ENCODE measurements around the gene APOF. TPM values are rescaled to one million over a fixed set of nuclear protein-coding genes. Genes with fewer than 3 reads are reported as not detected.

The APOF gene
- total and polyA plus RNA-seq, 9 of the 15 experiments (the other 6 are each of a cell fraction or from before 2014, with no cell fraction given) = 0.09 to 0.15 (median 0.12) TPM; not detected in 5

GRCh38 chr12:56315622-56316473 lies 46.8 kb downstream of the APOF start, which contains the start of gene CNPY2 (continued):
- peak; percentile 64 for TF ChIP-seq ARID4B (CRISPR knock-in tag; IDR thresholded peaks at IDR 0.05)
- no peak for TF ChIP-seq BRF2 (IDR thresholded peaks at IDR 0.05; ENCODE audit: borderline replicate concordance, insufficient read depth, insufficient read length)
- 0 out of 2 replicates have a peak, but pooled peaks have one; percentile 19 for TF ChIP-seq ZBTB2 (IDR thresholded peaks at IDR 0.05)
- peak; percentile 95 for TF ChIP-seq TFAP4 (CRISPR knock-in tag; IDR thresholded peaks at IDR 0.05; ENCODE audit: borderline replicate concordance)
- TF ChIP-seq NEUROD1 (IDR thresholded peaks at IDR 0.05; ENCODE audit: borderline replicate concordance, low read depth, low read length, partially characterized antibody) = peak; percentile 59
- peak; percentile 91 for TF ChIP-seq RAD51 (IDR thresholded peaks at IDR 0.05; ENCODE audit: borderline replicate concordance, low read depth)
- peak; percentile 79 for TF ChIP-seq KDM5B (IDR thresholded peaks at IDR 0.05; ENCODE audit: insufficient replicate concordance, low read depth, low read length)
- TF ChIP-seq PHB (CRISPR knock-in tag; IDR thresholded peaks at IDR 0.05) = no peak
- peak; percentile 44; the same call in 1 of the 2 replicates for TF ChIP-seq ZKSCAN1 (IDR thresholded peaks at IDR 0.05; ENCODE audit: low read depth, low read length)
- 0 out of 2 replicates have a peak, but pooled peaks have one; percentile 5 for TF ChIP-seq DPF2 (IDR thresholded peaks at IDR 0.05)
- TF ChIP-seq FIP1L1 (IDR thresholded peaks at IDR 0.05; ENCODE audit: low read depth, low read length, poor library complexity, severe bottlenecking) = peak; percentile 92
- no peak for TF ChIP-seq ILK (tag; IDR thresholded peaks at IDR 0.05; ENCODE audit: borderline replicate concordance, low read depth)
- TF ChIP-seq LCOR (CRISPR knock-in tag; IDR thresholded peaks at IDR 0.05) = peak; percentile 90
- TF ChIP-seq GATA2 (CRISPR knock-in tag; IDR thresholded peaks at IDR 0.05) = no peak
- no peak for TF ChIP-seq DDX20 (tag; IDR thresholded peaks at IDR 0.05; ENCODE audit: low read depth)
- peak; percentile 96 for TF ChIP-seq RBFOX2 (IDR thresholded peaks at IDR 0.05; ENCODE audit: low read depth, low read length)
- no peak; the same call in 1 of the 2 replicates for TF ChIP-seq ZNF175 (CRISPR knock-in tag; IDR thresholded peaks at IDR 0.05; ENCODE audit: low read depth)
- no peak; the same call in 1 of the 2 replicates for TF ChIP-seq SMAD3 (CRISPR knock-in tag; conservative IDR thresholded peaks at IDR 0.05)

All from K562 (cell line).